Activated effector memory CD4-positive, alpha-beta T cell treated with Interleukin-2 at 50 U/mL for 16 hours (primary cell): ENCODE measurements around the gene NRL.

Experiments used
- DNase-seq: peaks from one replicate; pipeline ENCODE4 v3.0.0-alpha.2; 2020

Gene NRL

DNA sequence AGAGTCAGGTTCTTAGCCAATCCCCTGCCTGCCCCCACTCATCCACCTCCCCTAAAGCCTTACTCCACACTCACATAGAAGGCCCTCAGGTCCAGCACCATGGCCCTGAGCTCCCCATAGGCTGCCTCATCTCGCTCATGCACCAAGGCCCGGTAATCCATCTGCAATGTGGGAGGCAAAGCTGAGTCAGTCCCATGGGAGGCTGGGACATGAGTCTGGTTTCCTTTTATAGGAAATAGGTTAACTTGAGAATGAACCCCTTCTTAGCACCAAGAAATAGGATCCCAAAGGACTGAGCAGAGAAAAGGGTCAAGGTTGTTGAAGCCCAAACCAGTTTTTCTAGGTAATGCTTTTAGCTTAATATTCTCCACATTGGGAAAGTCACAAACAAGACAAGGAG is 28.8 kb upstream of the NRL start:
- no peak for DNase-seq

GRCh38 chr14:24141097-24141880 is 26.5 kb upstream of the NRL start, which contains the start of gene EMC9:
Gene EMC9 (minus strand): TSS chr14:24141591. CDS start chr14:24141304, 287 bp downstream.
- DNase-seq: peak; percentile 99

DNA sequence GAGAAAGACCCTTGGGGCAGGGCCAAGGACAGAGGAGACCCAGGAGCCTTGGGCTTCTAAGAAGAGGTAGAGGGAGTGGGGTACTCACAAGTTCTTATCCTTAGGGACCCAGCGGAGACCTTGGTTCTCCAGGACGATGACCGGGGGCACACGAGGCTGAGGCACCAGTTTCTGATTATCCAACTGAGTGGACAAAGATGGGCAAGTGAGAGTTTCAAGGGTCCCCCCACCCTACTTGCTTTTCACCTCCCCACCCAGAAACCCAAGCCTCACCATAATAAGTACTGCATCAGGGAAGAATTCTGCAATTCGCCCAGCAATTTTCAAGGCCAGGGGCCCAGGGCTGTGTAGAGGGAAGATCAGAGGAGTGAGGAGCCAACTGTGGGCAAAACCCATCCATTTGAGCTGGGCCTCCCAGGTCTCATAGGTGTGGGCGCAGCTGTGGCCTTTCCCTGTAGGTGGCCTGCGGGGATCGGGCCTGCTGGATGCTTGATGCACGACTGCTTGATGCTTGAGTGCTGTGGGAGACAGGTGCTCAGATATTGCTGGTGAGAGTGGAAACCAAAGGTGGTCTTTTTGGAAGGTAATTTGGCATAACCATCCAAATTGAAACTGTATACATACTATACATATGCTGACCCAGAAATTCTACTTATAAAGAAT is 24.7 kb upstream of the NRL start:
- no peak for DNase-seq

DNA sequence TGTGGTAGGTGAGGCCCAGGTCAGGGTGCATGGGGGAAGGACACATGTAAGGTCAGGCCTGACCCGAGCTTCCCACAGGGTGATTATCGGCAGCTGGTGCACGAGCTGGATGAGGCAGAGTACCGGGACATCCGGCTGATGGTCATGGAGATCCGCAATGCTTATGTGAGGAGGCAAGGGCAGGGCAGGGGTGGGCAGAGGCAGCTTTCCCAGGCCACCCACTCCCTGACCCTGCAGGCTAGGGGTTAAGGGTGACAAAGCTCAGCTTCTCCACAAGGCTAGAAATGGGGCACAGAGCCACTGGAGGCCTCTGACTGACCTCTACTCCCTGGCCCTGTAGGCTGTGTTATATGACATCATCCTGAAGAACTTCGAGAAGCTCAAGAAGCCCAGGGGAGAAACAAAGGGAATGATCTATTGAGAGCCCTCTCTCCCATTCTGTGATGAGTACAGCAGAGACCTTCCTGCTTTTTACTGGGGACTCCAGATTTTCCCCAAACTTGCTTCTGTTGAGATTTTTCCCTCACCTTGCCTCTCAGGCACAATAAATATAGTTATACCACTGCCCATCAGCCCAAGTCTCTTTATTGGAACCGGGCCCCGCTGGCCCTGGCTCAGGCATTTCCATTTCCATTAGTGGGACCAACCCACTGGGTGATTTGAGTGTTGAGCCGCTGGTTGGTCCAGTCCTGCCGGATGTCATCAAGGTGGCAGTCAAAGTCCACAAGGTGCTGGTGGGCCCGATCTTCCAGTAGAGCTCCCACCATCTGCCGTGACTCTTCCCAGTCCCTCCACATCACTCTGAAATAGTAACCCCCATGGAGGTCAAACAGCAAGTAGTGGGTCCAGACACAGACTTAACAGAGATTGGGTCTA is 23.9 kb upstream of the NRL start:
- no peak for DNase-seq

- no peak for DNase-seq
Observed at GRCh38 chr14:24137529-24138395, 23.0 kb upstream of the NRL start.

DNA sequence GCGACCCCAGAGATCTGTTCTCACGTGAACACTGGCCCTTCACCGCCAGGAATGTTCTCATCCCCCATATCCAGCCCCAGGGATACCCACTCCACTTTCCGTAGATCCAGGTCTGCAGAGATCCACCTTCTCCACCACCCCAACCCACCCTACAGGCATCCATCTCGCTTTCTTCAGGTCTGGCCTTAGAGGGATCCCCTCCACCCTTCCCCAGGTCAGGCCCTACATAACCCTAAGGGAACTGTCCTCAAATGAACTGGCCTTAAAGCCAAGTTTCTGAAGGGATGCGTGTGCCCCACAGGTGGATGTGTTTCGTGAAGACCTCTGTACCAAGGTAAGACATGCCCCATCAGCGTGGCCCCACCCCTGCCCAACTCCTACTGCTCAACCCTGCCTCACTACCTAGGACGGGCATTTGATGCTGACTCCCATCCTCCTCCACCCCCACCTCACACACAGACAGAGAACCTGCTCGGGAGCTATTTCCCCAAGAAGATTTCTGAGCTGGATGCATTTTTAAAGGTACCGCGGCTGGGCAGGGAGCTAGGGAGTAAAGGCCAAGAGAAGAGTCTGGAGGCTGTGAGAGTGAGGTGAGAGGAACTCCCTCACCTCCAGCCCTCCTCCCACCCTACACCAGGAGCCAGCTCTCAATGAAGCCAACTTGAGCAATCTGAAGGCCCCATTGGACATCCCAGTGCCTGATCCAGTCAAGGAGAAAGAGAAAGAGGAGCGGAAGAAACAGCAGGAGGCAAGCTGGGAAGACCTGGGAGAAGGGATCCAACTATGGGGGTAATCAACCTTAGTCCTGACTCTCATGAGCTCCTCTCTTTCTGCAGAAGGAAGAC is 22.2 kb upstream of the NRL start:
- DNase-seq: no peak

- DNase-seq: peak; percentile 93
Observed at GRCh38 chr14:24135834-24136683, 21.3 kb upstream of the NRL start, which contains the start of gene PSME1. Gene PSME1 (plus strand): TSS chr14:24136194. CDS start chr14:24136263, 69 bp downstream.

DNA sequence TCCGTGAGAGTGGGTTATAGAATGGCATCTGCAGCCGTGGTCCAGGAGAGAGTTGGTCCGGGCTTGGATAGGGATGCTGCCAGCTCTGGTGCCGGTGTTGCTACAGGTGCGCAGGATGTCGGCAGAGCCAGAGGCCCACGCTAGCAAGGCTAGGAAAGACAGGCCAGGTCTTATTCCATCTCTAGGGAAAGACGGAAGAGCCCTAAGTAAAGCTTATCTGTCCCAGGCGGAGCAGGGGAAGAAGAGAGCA is 20.8 kb upstream of the NRL start:
- DNase-seq: no peak

GRCh38 chr14:24133735-24134134 is 19.0 kb upstream of the NRL start:
- no peak for DNase-seq

DNA sequence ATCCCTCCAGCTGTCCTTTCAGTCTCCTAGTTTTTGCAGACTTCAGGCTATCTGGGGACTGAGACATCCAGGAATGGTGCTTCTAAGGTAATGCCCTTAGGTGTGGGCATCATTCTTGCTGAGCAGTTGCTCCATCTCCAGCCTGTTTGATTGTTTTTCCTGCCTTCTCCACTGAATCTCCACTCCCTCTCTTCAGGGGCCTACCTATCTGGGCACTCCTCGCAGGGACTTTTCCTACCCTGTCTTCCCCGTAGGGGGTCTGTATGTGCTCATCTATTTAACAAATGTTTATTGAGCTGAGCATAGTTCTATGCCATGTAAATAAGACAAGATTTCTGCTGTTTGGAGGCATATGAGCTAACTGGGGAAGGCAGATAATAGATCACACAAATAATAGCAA is 18.2 kb upstream of the NRL start:
- no peak for DNase-seq

DNA sequence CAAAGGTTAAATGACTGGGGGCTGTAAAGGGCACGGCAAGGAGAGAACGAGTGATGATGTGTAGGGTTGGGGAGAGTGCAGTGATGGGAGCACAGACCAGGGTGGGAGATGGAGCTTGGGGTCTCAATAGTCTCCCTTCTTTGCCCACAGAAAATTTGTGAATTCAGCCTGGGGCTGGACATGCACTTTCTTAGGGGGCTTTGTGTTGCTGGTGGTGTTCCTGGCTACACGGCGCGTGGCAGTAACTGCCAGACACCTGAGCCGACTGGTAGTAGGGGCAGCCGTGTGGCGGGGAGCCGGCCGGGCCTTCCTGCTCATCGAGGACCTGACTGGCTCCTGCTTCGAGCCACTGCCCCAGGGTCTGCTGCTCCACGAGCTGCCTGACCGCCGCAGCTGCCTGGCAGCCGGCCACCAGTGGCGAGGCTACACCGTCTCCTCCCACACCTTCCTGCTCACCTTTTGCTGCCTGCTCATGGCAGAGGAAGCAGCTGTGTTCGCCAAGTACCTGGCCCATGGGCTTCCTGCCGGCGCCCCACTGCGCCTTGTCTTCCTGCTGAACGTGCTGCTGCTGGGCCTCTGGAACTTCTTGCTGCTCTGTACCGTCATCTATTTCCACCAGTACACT is 17.4 kb upstream of the NRL start:
- DNase-seq: no peak

- DNase-seq: no peak
Observed at GRCh38 chr14:24131549-24131966, 16.8 kb upstream of the NRL start.

- DNase-seq: no peak
Observed at GRCh38 chr14:24130717-24131548, 16.2 kb upstream of the NRL start.

- no peak for DNase-seq
Observed at GRCh38 chr14:24130380-24130716, 15.6 kb upstream of the NRL start, which contains the start of gene FITM1. Gene FITM1 (plus strand): TSS chr14:24130659. CDS start chr14:24131564, 905 bp downstream.

GRCh38 chr14:24129410-24129998 is 14.8 kb upstream of the NRL start:
- no peak for DNase-seq

GRCh38 chr14:24127673-24128072 is 12.9 kb upstream of the NRL start:
- no peak for DNase-seq

GRCh38 chr14:24126939-24127338 is 12.2 kb upstream of the NRL start:
- no peak for DNase-seq
